OCI-LY7 (cell line): Measurements from ENCODE around the gene BMP8B. TPM values are rescaled to one million over a fixed set of nuclear protein-coding genes. Genes with fewer than 3 reads are reported as not detected.

Source experiments
- BruUV-seq: library from RNA; stranded (reverse); fragments of 400-500 nt; replicated peaks from 2 replicates; lab custom pipeline; 2021; lab: Mats Ljungman, UMichigan
- CTCF ChIA-PET: fragments of 300-600 bp; sonication (Branson Sonifier 250); formaldehyde crosslinking; loops from one replicate; lab custom pipeline; 2022; ENCODE audit warnings: antibody characterized with exemption; ENCODE audit not compliant: unreplicated experiment; lab: Charles Lee
- POLR2A ChIA-PET: fragments of 300-600 bp; sonication (Branson Sonifier 250); formaldehyde crosslinking; loops from one replicate; lab custom pipeline; 2022; ENCODE audit warnings: antibody characterized with exemption; lab: Charles Lee
- DNase-seq: peaks from one replicate; pipeline ENCODE4 v3.0.0-alpha.2; 2015; ENCODE audit warnings: low spot score
- H2AFZ ChIP-seq: fragments of 200-600 bp; sonication (generic), shearing (Covaris generic); 2 replicates; pipeline ENCODE4 v1.6.1; 2014; ENCODE audit warnings: mild to moderate bottlenecking, antibody characterized with exemption, low read length, moderate library complexity
- H3K27ac ChIP-seq: fragments of 200-600 bp; sonication (generic); 2 replicates; pipeline ENCODE4 v1.5.1; 2014; ENCODE audit warnings: mixed run types, low read depth, mild to moderate bottlenecking, moderate library complexity, low read length, inconsistent platforms; ENCODE audit not compliant: poor library complexity, severe bottlenecking
- H3K36me3 ChIP-seq: fragments of 200-600 bp; sonication (generic); 2 replicates; pipeline ENCODE4 v1.6.1; 2014; ENCODE audit warnings: mild to moderate bottlenecking, antibody characterized with exemption, low read length, moderate library complexity, mixed read lengths; ENCODE audit not compliant: insufficient read depth
- H3K4me1 ChIP-seq: fragments of 200-600 bp; sonication (generic); 2 replicates; pipeline ENCODE4 v1.5.1; 2014; ENCODE audit warnings: mild to moderate bottlenecking, low read length; ENCODE audit not compliant: insufficient read depth, poor library complexity, severe bottlenecking
- H3K4me2 ChIP-seq: fragments of 200-600 bp; sonication (generic); 2 replicates; pipeline ENCODE4 v1.6.1; 2014; ENCODE audit warnings: mild to moderate bottlenecking, low read length
- H3K4me3 ChIP-seq: fragments of 200-600 bp; sonication (generic); 2 replicates; pipeline ENCODE4 v1.5.1; 2014; ENCODE audit warnings: mild to moderate bottlenecking, low read depth, low read length; ENCODE audit not compliant: poor library complexity, severe bottlenecking
- H3K79me2 ChIP-seq: fragments of 200-600 bp; sonication (generic); 2 replicates; pipeline ENCODE4 v1.6.1; 2016; ENCODE audit warnings: low read depth, mild to moderate bottlenecking, low read length, moderate library complexity, mixed read lengths; ENCODE audit not compliant: insufficient read depth
- H3K9me2 ChIP-seq: fragments of 200-600 bp; sonication (generic); 2 replicates; pipeline ENCODE4 v1.6.1; 2016; ENCODE audit warnings: mild to moderate bottlenecking, low read length, mixed read lengths; ENCODE audit not compliant: insufficient read depth
- H3K9me3 ChIP-seq: fragments of 200-600 bp; sonication (generic); 2 replicates; pipeline ENCODE4 v1.6.1; 2014; ENCODE audit warnings: mild to moderate bottlenecking, mixed run types, low read length, mixed read lengths
- H4K20me1 ChIP-seq: fragments of 200-600 bp; sonication (generic); 2 replicates; pipeline ENCODE4 v1.6.1; 2014; ENCODE audit warnings: mild to moderate bottlenecking, antibody characterized with exemption, low read length, moderate library complexity, mixed read lengths; ENCODE audit not compliant: insufficient read depth
- EZH2phosphoT487 ChIP-seq: fragments of 200-600 bp; sonication (generic); IDR thresholded peaks from 2 replicates; pipeline ENCODE4 v1.6.1; 2018; ENCODE audit warnings: low read depth, borderline replicate concordance, mild to moderate bottlenecking, mixed run types, antibody characterized with exemption, low read length, moderate library complexity, mixed read lengths
- intact Hi-C: fragments of 100-400 bp; cut with micrococcal nuclease; formaldehyde crosslinking; loops from one replicate; pipeline ENCODE4 v1.10.0; 2022; ENCODE audit not compliant: unreplicated experiment
- total RNA-seq, 2 experiments: library from RNA; depleted of rRNA in 1 of 2; stranded (reverse); fragments of >200 nt in 1 of 2; shearing (Covaris generic) in 1 of 2; gene quantifications; 2 replicates each; pipeline ENCODE4 v1.2.3, GENCODE V29; 2014 to 2022
- TF ChIP-seq, protein P1 (sequence below): fragments of 200-600 bp; sonication (generic); conservative IDR thresholded peaks from 2 replicates; pipeline ENCODE4 v1.5.1; 2014; ENCODE audit warnings: mild to moderate bottlenecking, antibody characterized with exemption, low read length, moderate library complexity, mixed read lengths

The BMP8B gene
- total RNA-seq, 2 experiments from 2014 or later: 0.34 TPM; not detected in 1

DNA sequence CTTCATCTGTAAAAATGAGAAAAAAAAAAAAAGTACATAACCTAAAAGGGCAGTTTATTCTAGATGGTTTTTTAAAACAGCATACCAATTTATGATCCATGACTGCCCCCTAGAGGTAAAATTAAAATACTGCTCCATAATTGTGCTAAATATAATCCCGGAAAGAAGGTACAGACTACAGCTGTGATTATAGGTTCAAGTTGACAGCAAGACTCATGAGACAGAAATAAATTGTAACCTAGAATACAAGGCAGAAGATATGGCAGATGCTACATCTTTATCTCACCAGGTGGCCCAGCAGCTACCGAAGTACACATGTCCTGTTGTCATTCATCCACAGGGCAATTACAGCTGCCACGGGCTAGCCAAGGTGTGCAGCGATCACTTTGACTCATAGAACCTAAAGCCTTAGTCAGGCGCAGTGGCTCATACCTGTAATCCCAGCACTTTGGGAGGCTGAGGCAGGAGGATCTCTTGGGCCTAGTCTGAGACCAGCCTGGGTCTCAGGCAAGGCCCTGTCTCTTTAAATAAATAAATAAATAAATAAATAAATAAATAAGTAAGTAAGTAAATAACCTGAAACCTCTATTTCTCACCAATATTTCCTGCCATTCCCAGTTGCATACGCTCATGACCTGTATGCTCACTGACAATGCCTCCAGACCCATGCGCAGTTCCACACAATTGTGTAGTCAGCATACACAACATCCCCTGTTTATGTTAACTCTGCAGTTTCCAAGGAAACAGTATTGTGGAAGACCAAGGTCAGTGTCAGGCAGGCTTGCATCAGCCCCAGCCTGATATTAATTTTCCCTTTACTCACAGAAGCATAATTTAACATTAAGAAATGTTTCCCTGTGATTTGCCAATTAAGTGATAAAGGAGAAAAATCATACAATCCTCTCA is 68.3 kb downstream of the BMP8B start:
- DNase-seq: peak; percentile 76
- Histone ChIP-seq H3K36me3 (no peaks in the 10 kb centered on the region), H4K20me1 (no peaks in the 10 kb centered on the region), H3K9me2 (no peaks in the 10 kb centered on the region), H3K9me3 (no peaks in the 10 kb centered on the region), H3K4me2 (no peak overlapping the region), H3K4me1 (no peaks in the 10 kb centered on the region), H3K27ac (no peak overlapping the region), H3K4me3 (no peak overlapping the region), H2AFZ (no peak overlapping the region), H3K79me2 (no peaks in the 10 kb centered on the region)
- BruUV-seq: no TSS peak
- POLR2A ChIA-PET: interaction anchor here (0.6 to 0.7 kb wide), 2 partner anchors 116 to 606 kb away, joined by 3 to 4 read pairs; no protein-coding TSS in a partner anchor
- TF ChIP-seq, protein P1, sequence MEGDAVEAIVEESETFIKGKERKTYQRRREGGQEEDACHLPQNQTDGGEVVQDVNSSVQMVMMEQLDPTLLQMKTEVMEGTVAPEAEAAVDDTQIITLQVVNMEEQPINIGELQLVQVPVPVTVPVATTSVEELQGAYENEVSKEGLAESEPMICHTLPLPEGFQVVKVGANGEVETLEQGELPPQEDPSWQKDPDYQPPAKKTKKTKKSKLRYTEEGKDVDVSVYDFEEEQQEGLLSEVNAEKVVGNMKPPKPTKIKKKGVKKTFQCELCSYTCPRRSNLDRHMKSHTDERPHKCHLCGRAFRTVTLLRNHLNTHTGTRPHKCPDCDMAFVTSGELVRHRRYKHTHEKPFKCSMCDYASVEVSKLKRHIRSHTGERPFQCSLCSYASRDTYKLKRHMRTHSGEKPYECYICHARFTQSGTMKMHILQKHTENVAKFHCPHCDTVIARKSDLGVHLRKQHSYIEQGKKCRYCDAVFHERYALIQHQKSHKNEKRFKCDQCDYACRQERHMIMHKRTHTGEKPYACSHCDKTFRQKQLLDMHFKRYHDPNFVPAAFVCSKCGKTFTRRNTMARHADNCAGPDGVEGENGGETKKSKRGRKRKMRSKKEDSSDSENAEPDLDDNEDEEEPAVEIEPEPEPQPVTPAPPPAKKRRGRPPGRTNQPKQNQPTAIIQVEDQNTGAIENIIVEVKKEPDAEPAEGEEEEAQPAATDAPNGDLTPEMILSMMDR: peak; percentile 91
- no peak for TF ChIP-seq EZH2phosphoT487
- intact Hi-C loops: loop anchor here (2.0 to 5.0 kb wide), 2 partner anchors 63 to 114 kb away; no protein-coding TSS in a partner anchor
- CTCF ChIA-PET: no interaction called here

DNA sequence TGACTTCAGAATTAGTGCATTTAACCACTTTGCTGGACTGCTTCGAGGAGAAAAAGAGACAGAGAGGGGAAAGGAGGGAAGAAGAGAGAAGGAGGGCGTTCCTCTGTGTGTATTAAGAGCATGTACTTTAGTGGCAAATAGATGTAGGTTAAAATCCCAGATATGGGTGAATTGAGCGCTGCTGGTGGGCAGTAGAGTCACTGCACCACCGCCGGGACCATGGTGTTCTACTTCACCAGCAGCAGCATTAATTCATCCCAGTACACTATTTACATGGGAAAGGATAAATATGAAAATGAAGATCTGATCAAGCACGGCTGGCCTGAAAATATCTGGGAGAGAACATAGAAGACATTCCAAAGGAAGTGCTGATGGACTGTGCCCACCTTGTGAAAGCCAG is 70.9 kb downstream of the BMP8B start:
- Histone ChIP-seq H3K4me3 (no peak overlapping the region), H3K4me2 (no peak overlapping the region), H3K27ac (no peak overlapping the region), H4K20me1 (no peaks in the 10 kb centered on the region), H3K36me3 (no peaks in the 10 kb centered on the region), H3K9me3 (no peaks in the 10 kb centered on the region), H3K9me2 (no peaks in the 10 kb centered on the region), H2AFZ (no peak overlapping the region), H3K4me1 (no peaks in the 10 kb centered on the region), H3K79me2 (no peaks in the 10 kb centered on the region)
- DNase-seq: no peak
- intact Hi-C loops: no loop called here
- POLR2A ChIA-PET: no interaction called here
- no TSS peak for BruUV-seq
- TF ChIP-seq, protein P1: no peak; the same call in 1 of the 2 replicates
- no peak for TF ChIP-seq EZH2phosphoT487
- CTCF ChIA-PET: interaction anchor here (0.5 kb wide), 1 partner anchor 112 kb away, joined by 3 read pairs; no protein-coding TSS in a partner anchor
